CD4-positive, alpha-beta T cell (primary cell): Measurements from ENCODE around the gene LST1. TPM values are rescaled to one million over a fixed set of nuclear protein-coding genes. Genes with fewer than 3 reads are reported as not detected.

Experiments used
- ATAC-seq: fragments of 200-7000 bp; cut with Tn5 transposase; one replicate; pipeline ENCODE4 v1.10.0; 2022; ENCODE audit warnings: mild to moderate bottlenecking; ENCODE audit not compliant: poor library complexity
- CTCF ChIA-PET: fragments of 350-600 bp; sonication (Branson Sonifier 250); formaldehyde crosslinking; loops from one replicate; lab custom pipeline; 2021; ENCODE audit warnings: antibody characterized with exemption, inconsistent platforms; lab: Charles Lee
- POLR2A ChIA-PET: fragments of 350-600 bp; sonication (Branson Sonifier 250); formaldehyde crosslinking; loops from one replicate; lab custom pipeline; 2021; ENCODE audit warnings: antibody characterized with exemption, inconsistent platforms; lab: Charles Lee
- DNase-seq, 14 experiments: peaks; one replicate each; pipeline ENCODE4 v3.0.0-alpha.2; 2013 to 2020; ENCODE audit warnings: mixed read lengths in 2 of 14
- H3K27ac ChIP-seq, 2 donors: one replicate each; pipeline versions ENCODE4 v1.5.1 to v1.7.0; 2013; ENCODE audit warnings: low read length in 2 of 2, low read depth in 1 of 2, mild to moderate bottlenecking in 1 of 2
- H3K27me3 ChIP-seq, 2 experiments: 1 replicate in 1 of 2; 2 replicates in 1 of 2; pipeline versions ENCODE4 v1.6.1 to v1.7.0; 2013; ENCODE audit warnings: low read length in 2 of 2, control low read depth in 1 of 2, mild to moderate bottlenecking in 1 of 2, moderate library complexity in 1 of 2; ENCODE audit not compliant: insufficient read depth in 2 of 2, control insufficient read depth in 1 of 2
- H3K36me3 ChIP-seq: one replicate; pipeline ENCODE4 v1.6.1; 2013; ENCODE audit warnings: low read length, control low read depth; ENCODE audit not compliant: insufficient read depth
- H3K4me1 ChIP-seq: one replicate; pipeline ENCODE4 v1.6.1; 2013; ENCODE audit warnings: low read length, control low read depth; ENCODE audit not compliant: insufficient read depth
- H3K4me3 ChIP-seq: one replicate; pipeline ENCODE4 v1.5.1; 2013; ENCODE audit warnings: mild to moderate bottlenecking, low read length, moderate library complexity
- H3K9me3 ChIP-seq, 2 experiments: 1 replicate in 1 of 2; 2 replicates in 1 of 2; pipeline versions ENCODE4 v1.6.1 to v1.7.0; 2013; ENCODE audit warnings: low read length in 2 of 2, mild to moderate bottlenecking in 2 of 2, control low read depth in 1 of 2, moderate library complexity in 1 of 2; ENCODE audit not compliant: control insufficient read depth in 1 of 2, insufficient read depth in 1 of 2
- H3K27ac Mint-ChIP-seq: one replicate; pipeline ENCODE4 v1.8.0; 2020; ENCODE audit warnings: mixed read lengths
- H3K27me3 Mint-ChIP-seq: one replicate; pipeline ENCODE4 v1.8.0; 2021; ENCODE audit warnings: mixed read lengths
- H3K36me3 Mint-ChIP-seq: one replicate; pipeline ENCODE4 v1.8.0; 2021; ENCODE audit warnings: low read depth, mixed read lengths
- H3K4me1 Mint-ChIP-seq: one replicate; pipeline ENCODE4 v1.8.0; 2021; ENCODE audit warnings: low read depth, mixed read lengths
- H3K4me3 Mint-ChIP-seq: one replicate; pipeline ENCODE4 v1.8.0; 2020; ENCODE audit warnings: mild to moderate bottlenecking, mixed read lengths
- H3K9me3 Mint-ChIP-seq: one replicate; pipeline ENCODE4 v1.8.0; 2020; ENCODE audit warnings: mixed read lengths
- intact Hi-C, 2 experiments: fragments of 100-400 bp; cut with DNase I in 1 of 2; cut with micrococcal nuclease in 1 of 2; formaldehyde crosslinking; loops; one replicate each; pipeline versions ENCODE4 v1.15.1 to v1.9.0; 2023 to 2025; cut with DNase I, micrococcal nuclease
- total RNA-seq, 174 experiments: library from RNA in 2 of 174; stranded (reverse) in 2 of 174; gene quantifications; one replicate each; pipeline ENCODE4 v1.2.3 and lab custom pipeline; 2021 to 2026
- TF ChIP-seq, protein P1 (sequence below): fragments of 200-600 bp; IDR thresholded peaks from one replicate; pipeline ENCODE4 v1.8.0; 2022; ENCODE audit warnings: antibody characterized with exemption, mild to moderate bottlenecking

Gene LST1
- total RNA-seq, 2 experiments from 2014 or later, result 8.9 to 10.3 TPM

DNA sequence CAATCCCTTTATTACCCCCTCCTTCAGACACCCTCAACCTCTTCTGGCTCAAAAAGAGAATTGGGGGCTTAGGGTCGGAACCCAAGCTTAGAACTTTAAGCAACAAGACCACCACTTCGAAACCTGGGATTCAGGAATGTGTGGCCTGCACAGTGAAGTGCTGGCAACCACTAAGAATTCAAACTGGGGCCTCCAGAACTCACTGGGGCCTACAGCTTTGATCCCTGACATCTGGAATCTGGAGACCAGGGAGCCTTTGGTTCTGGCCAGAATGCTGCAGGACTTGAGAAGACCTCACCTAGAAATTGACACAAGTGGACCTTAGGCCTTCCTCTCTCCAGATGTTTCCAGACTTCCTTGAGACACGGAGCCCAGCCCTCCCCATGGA lies 8.5 kb upstream of the LST1 start:
- intact Hi-C loops, result loop anchor here in 1 of 2 experiments (2.0 kb wide), 1 partner anchor 15 kb away; no protein-coding TSS in a partner anchor
- Histone ChIP-seq H3K4me3 (peak overlapping the region; percentile 75), H3K4me1 (peaks cover 81% of the 10 kb centered on the region), H3K36me3 (peaks cover 41% of the 10 kb centered on the region), H3K9me3 (no peaks in the 10 kb centered on the region), H3K27me3 (no peaks in the 10 kb centered on the region), H3K27ac (peak overlapping the region; percentile 84 to 87)
- H3K4me1 Mint-ChIP-seq, result peaks cover 86% of the 10 kb centered on the region
- H3K4me3 Mint-ChIP-seq, result peak overlapping the region; percentile 95
- no peak for DNase-seq
- TF ChIP-seq, protein P1, sequence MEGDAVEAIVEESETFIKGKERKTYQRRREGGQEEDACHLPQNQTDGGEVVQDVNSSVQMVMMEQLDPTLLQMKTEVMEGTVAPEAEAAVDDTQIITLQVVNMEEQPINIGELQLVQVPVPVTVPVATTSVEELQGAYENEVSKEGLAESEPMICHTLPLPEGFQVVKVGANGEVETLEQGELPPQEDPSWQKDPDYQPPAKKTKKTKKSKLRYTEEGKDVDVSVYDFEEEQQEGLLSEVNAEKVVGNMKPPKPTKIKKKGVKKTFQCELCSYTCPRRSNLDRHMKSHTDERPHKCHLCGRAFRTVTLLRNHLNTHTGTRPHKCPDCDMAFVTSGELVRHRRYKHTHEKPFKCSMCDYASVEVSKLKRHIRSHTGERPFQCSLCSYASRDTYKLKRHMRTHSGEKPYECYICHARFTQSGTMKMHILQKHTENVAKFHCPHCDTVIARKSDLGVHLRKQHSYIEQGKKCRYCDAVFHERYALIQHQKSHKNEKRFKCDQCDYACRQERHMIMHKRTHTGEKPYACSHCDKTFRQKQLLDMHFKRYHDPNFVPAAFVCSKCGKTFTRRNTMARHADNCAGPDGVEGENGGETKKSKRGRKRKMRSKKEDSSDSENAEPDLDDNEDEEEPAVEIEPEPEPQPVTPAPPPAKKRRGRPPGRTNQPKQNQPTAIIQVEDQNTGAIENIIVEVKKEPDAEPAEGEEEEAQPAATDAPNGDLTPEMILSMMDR, result no peak
- no peaks in the 10 kb centered on the region for H3K9me3 Mint-ChIP-seq
- no peak for ATAC-seq
- H3K36me3 Mint-ChIP-seq, result peaks cover 68% of the 10 kb centered on the region
- no peaks in the 10 kb centered on the region for H3K27me3 Mint-ChIP-seq
- peak overlapping the region; percentile 95 for H3K27ac Mint-ChIP-seq
- ChIA-PET CTCF (interaction anchor here (1.0 to 16.9 kb wide), 6 partner anchors 9 to 84 kb away, joined by 3 to 353 read pairs (median 6); partner anchors contain the start of genes ATP6V1G2, LST1, NCR3 and NFKBIL1), POLR2A (interaction anchor here (0.9 to 34.9 kb wide), 7 partner anchors 6 to 75 kb away, joined by 3 to 1160 read pairs (median 42); partner anchors contain the start of genes ATP6V1G2, BAG6, DDX39B and LST1)

DNA sequence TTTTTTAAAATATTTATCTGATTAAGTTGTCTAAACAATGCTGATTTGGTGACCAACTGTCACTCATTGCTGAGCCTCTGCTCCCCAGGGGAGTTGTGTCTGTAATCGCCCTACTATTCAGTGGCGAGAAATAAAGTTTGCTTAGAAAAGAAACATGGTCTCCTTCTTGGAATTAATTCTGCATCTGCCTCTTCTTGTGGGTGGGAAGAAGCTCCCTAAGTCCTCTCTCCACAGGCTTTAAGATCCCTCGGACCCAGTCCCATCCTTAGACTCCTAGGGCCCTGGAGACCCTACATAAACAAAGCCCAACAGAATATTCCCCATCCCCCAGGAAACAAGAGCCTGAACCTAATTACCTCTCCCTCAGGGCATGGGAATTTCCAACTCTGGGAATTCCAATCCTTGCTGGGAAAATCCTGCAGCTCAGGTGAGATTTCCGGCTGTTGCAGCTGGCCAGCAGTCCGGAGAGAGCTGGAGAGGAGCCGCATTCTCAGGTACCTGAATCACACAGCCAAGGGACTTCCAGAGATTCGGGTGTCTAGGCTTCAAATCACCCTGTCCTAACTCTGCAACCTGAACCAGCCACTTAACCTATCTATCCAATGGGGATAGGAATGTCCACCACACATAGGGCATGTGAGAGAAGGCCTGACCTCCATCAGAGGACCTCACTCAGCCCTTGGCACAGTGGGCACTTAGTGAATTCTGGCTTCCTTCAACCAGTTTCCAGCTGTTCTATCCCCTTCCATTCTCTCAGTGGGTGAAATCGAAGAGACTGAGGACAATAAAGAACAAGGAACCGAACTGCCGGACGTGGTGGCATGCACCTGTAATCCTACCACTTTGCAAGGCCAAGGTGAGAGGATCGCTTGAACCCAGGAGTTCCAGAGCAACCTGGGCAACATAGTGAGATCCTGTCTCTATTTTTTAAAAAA lies 7.6 kb upstream of the LST1 start:
- H3K4me1 ChIP-seq, result peaks cover 81% of the 10 kb centered on the region
- Mint-ChIP-seq H3K4me3 (peak overlapping the region; percentile 88), H3K9me3 (no peaks in the 10 kb centered on the region), H3K4me1 (peaks cover 85% of the 10 kb centered on the region), H3K27me3 (no peaks in the 10 kb centered on the region), H3K36me3 (peaks cover 71% of the 10 kb centered on the region), H3K27ac (peak overlapping the region; percentile 85)
- H3K9me3 ChIP-seq, result no peaks in the 10 kb centered on the region
- intact Hi-C loops, result no loop called here
- ChIA-PET POLR2A (interaction anchor here (1.6 to 34.9 kb wide), 5 partner anchors 7 to 74 kb away, joined by 5 to 1160 read pairs (median 220); partner anchors contain the start of genes ATP6V1G2, BAG6, DDX39B and LST1), CTCF (interaction anchor here (1.4 to 16.9 kb wide), 4 partner anchors 9 to 29 kb away, joined by 7 to 353 read pairs (median 104); partner anchors contain the start of genes ATP6V1G2, NCR3 and NFKBIL1)
- H3K27ac ChIP-seq, result peak overlapping the region; percentile 74 to 95
- DNase-seq (no peak), ATAC-seq (no peak)
- peaks cover 41% of the 10 kb centered on the region for H3K36me3 ChIP-seq
- peak overlapping the region; percentile 97 for H3K4me3 ChIP-seq
- H3K27me3 ChIP-seq, result no peaks in the 10 kb centered on the region
- TF ChIP-seq, protein P1, result no peak

DNA sequence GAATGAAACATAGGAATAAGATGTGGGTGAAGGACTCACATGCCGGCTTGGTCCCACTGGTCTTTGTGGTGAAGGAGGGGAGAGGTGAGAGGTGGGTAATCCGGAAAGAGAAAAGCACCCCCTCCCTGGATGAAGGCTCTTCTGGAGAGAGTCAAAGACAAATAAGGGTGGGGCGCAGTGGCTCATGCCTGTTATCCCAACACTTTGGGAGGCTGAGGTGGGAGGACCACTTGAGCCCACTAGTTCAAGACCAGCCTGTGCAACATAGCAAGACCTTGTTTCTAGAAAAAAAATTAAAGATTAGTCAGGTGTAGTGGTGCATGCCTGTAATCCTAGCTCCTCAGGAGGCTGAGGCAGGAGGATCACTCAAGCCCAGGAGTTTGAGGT lies 7.0 kb upstream of the LST1 start:
- intact Hi-C loops, result no loop called here
- ATAC-seq (no peak), DNase-seq (no peak)
- ChIA-PET CTCF (interaction anchor here (3.6 to 16.9 kb wide), 3 partner anchors 10 to 30 kb away, joined by 38 to 353 read pairs (median 169); partner anchors contain the start of genes ATP6V1G2, NCR3 and NFKBIL1), POLR2A (interaction anchor here (1.6 to 34.9 kb wide), 5 partner anchors 7 to 73 kb away, joined by 5 to 1160 read pairs (median 220); partner anchors contain the start of genes ATP6V1G2, BAG6, DDX39B and LST1)
- H3K4me1 Mint-ChIP-seq, result peaks cover 84% of the 10 kb centered on the region
- TF ChIP-seq, protein P1, result no peak
- H3K27me3 Mint-ChIP-seq, result no peaks in the 10 kb centered on the region
- Histone ChIP-seq H3K4me3 (peak overlapping the region; percentile 97), H3K36me3 (peaks cover 41% of the 10 kb centered on the region), H3K4me1 (peaks cover 81% of the 10 kb centered on the region), H3K27me3 (no peaks in the 10 kb centered on the region), H3K27ac (peak overlapping the region; percentile 74 to 95), H3K9me3 (no peaks in the 10 kb centered on the region)
- no peaks in the 10 kb centered on the region for H3K9me3 Mint-ChIP-seq
- H3K4me3 Mint-ChIP-seq, result peak overlapping the region; percentile 88
- H3K27ac Mint-ChIP-seq, result peak overlapping the region; percentile 85
- peaks cover 71% of the 10 kb centered on the region for H3K36me3 Mint-ChIP-seq
